ENCODE data around the gene BCL2. TPM values are rescaled to one million over a fixed set of nuclear protein-coding genes. Genes with fewer than 3 reads are reported as not detected.

BCL2 gene
- total RNA-seq, 1 donor from 2014 or later = 18.7 TPM

GRCh38 chr18:63091671-63092364 lies 227.8 kb downstream of the BCL2 start:
- H3K36me3 ChIP-seq = no peaks in the 10 kb centered on the region
- DNase-seq (ENCODE audit: extremely low spot score in 2 of 2) = peak in 1 of 2 donors; percentile 83
- intact Hi-C loops (cut with DNase I) = no loop called here
- no peak overlapping the region for H3K4me3 ChIP-seq
- no peaks in the 10 kb centered on the region for H3K27me3 ChIP-seq
- peaks cover 7% of the 10 kb centered on the region for H3K4me1 ChIP-seq
- no peak for TF ChIP-seq POLR2A (IDR thresholded peaks at IDR 0.05)
- no peak for TF ChIP-seq CTCF (IDR thresholded peaks at IDR 0.05)
- TF ChIP-seq POLR2AphosphoS5 (IDR thresholded peaks at IDR 0.05; ENCODE audit: insufficient read depth in 1 of 2, low read depth in 1 of 2) = no peak
- H3K9me3 ChIP-seq = no peaks in the 10 kb centered on the region
- no peak overlapping the region for H3K27ac ChIP-seq

DNA sequence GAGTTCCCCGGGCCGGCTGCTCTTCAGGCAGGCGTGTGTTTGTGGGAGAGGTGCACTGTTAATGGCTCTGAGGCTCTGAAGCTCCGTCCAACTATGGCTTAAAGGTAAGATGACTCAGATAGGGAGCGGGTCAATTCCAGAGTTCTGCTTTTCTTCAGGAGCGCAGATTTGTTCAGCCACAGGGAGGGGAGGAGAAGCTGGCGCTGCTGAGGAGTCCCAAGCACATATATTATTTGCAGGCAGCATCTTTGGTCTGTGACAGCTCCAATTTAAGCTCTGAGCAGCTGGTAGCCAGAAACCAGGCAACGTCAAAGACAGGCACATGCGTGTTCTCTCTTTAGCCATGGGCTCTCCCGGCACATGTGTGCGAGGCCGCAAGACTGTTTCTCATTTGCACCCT lies 229.2 kb downstream of the BCL2 start:
- Histone ChIP-seq H3K36me3 (no peaks in the 10 kb centered on the region), H3K27me3 (no peaks in the 10 kb centered on the region), H3K9me3 (no peaks in the 10 kb centered on the region), H3K27ac (no peak overlapping the region), H3K4me1 (peaks cover 7% of the 10 kb centered on the region), H3K4me3 (no peak overlapping the region)
- intact Hi-C loops (cut with DNase I) = no loop called here
- no peak for DNase-seq (ENCODE audit: extremely low spot score in 2 of 2)
- TF ChIP-seq POLR2AphosphoS5 (IDR thresholded peaks at IDR 0.05; ENCODE audit: insufficient read depth in 1 of 2, low read depth in 1 of 2) (no peak), POLR2A (IDR thresholded peaks at IDR 0.05) (no peak), CTCF (IDR thresholded peaks at IDR 0.05) (no peak)

DNA sequence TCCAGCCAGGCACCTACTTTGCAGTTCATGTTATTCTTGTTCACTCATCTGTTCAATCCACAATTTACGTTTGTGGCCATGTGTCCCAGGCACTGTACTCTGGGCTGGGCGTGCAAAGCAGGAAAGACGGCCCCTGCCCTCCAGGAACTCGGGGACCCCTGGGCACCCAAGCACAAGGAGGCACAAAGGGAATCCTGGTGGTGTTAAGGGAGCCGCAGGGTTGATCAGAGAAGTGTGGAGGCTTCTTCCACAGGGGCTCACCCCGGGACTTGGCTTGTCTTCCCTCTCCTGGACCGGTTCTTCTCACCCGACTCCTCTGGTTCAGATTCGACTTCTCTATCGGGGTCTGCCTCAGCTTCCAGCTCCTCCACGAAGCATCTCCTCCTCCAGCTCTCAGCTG lies 230.5 kb downstream of the BCL2 start:
- Histone ChIP-seq H3K36me3 (no peaks in the 10 kb centered on the region), H3K4me3 (no peak overlapping the region), H3K9me3 (no peaks in the 10 kb centered on the region), H3K27me3 (no peaks in the 10 kb centered on the region), H3K4me1 (peaks cover 7% of the 10 kb centered on the region), H3K27ac (no peak overlapping the region)
- DNase-seq (ENCODE audit: extremely low spot score in 2 of 2) = peak in 1 of 2 donors; percentile 76
- intact Hi-C loops (cut with DNase I) = no loop called here
- TF ChIP-seq POLR2AphosphoS5 (IDR thresholded peaks at IDR 0.05; ENCODE audit: insufficient read depth in 1 of 2, low read depth in 1 of 2) = no peak

- TF ChIP-seq POLR2AphosphoS5 (IDR thresholded peaks at IDR 0.05; ENCODE audit: insufficient read depth in 1 of 2, low read depth in 1 of 2) = no peak
- TF ChIP-seq POLR2A (IDR thresholded peaks at IDR 0.05) = no peak
- no peak for TF ChIP-seq CTCF (IDR thresholded peaks at IDR 0.05)
- H3K27me3 ChIP-seq = no peaks in the 10 kb centered on the region
- intact Hi-C loops (cut with DNase I) = no loop called here
- peak in 1 of 2 donors; percentile 87 for DNase-seq (ENCODE audit: extremely low spot score in 2 of 2)
- no peaks in the 10 kb centered on the region for H3K36me3 ChIP-seq
- H3K4me3 ChIP-seq = no peak overlapping the region
- H3K27ac ChIP-seq = no peak overlapping the region
- peaks cover 7% of the 10 kb centered on the region for H3K4me1 ChIP-seq
- H3K9me3 ChIP-seq = no peaks in the 10 kb centered on the region
These were observed 231.3 kb downstream of the BCL2 start for GRCh38 chr18:63088262-63088661.

GRCh38 chr18:63087421-63088230 lies 231.9 kb downstream of the BCL2 start:
- no peaks in the 10 kb centered on the region for H3K36me3 ChIP-seq
- TF ChIP-seq CTCF (IDR thresholded peaks at IDR 0.05) (no peak), POLR2AphosphoS5 (IDR thresholded peaks at IDR 0.05; ENCODE audit: insufficient read depth in 1 of 2, low read depth in 1 of 2) (no peak), POLR2A (IDR thresholded peaks at IDR 0.05) (no peak)
- no peak overlapping the region for H3K4me3 ChIP-seq
- no peak overlapping the region for H3K27ac ChIP-seq
- peaks cover 7% of the 10 kb centered on the region for H3K4me1 ChIP-seq
- no peaks in the 10 kb centered on the region for H3K9me3 ChIP-seq
- no peak for DNase-seq (ENCODE audit: extremely low spot score in 2 of 2)
- no peaks in the 10 kb centered on the region for H3K27me3 ChIP-seq
- intact Hi-C loops (cut with DNase I) = no loop called here
